Measurements from ENCODE around the gene IMPA2. TPM values are rescaled to one million over a fixed set of nuclear protein-coding genes. Genes with fewer than 3 reads are reported as not detected.

IMPA2 gene
- total RNA-seq, 1 donor from 2014 or later, result 54.2 TPM

DNA sequence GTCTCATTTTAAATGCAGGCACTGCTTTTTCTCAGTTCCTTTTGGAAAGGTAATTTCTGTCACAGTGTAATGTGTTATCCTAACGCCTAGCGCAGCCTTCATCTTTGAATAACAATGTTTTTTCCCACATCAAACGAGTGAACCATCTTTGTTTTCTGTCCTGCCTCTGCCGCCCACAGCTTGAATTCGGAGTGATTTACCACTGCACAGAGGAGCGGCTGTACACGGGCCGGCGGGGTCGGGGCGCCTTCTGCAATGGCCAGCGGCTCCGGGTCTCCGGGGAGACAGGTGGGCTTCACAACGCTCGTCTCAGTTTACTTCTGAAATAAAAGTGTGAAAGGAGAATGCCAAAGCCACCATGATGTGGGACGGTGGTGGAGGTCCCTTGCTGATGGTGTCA lies 32.8 kb downstream of the IMPA2 start:
- no peaks in the 10 kb centered on the region for H3K27me3 ChIP-seq (ENCODE audit: low read depth)
- no peaks in the 10 kb centered on the region for H3K9me3 ChIP-seq
- ATAC-seq (no peak), DNase-seq (peak; percentile 34)
- H3K4me3 ChIP-seq, result no peak overlapping the region
- peaks cover 63% of the 10 kb centered on the region for H3K4me1 ChIP-seq
- TF ChIP-seq, protein P1, sequence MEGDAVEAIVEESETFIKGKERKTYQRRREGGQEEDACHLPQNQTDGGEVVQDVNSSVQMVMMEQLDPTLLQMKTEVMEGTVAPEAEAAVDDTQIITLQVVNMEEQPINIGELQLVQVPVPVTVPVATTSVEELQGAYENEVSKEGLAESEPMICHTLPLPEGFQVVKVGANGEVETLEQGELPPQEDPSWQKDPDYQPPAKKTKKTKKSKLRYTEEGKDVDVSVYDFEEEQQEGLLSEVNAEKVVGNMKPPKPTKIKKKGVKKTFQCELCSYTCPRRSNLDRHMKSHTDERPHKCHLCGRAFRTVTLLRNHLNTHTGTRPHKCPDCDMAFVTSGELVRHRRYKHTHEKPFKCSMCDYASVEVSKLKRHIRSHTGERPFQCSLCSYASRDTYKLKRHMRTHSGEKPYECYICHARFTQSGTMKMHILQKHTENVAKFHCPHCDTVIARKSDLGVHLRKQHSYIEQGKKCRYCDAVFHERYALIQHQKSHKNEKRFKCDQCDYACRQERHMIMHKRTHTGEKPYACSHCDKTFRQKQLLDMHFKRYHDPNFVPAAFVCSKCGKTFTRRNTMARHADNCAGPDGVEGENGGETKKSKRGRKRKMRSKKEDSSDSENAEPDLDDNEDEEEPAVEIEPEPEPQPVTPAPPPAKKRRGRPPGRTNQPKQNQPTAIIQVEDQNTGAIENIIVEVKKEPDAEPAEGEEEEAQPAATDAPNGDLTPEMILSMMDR (IDR thresholded peaks at IDR 0.05), result no peak
- H3K27ac ChIP-seq, result peak overlapping the region; percentile 72
- intact Hi-C loops (cut with DNase I), result no loop called here
- peaks cover 35% of the 10 kb centered on the region for H3K36me3 ChIP-seq

DNA sequence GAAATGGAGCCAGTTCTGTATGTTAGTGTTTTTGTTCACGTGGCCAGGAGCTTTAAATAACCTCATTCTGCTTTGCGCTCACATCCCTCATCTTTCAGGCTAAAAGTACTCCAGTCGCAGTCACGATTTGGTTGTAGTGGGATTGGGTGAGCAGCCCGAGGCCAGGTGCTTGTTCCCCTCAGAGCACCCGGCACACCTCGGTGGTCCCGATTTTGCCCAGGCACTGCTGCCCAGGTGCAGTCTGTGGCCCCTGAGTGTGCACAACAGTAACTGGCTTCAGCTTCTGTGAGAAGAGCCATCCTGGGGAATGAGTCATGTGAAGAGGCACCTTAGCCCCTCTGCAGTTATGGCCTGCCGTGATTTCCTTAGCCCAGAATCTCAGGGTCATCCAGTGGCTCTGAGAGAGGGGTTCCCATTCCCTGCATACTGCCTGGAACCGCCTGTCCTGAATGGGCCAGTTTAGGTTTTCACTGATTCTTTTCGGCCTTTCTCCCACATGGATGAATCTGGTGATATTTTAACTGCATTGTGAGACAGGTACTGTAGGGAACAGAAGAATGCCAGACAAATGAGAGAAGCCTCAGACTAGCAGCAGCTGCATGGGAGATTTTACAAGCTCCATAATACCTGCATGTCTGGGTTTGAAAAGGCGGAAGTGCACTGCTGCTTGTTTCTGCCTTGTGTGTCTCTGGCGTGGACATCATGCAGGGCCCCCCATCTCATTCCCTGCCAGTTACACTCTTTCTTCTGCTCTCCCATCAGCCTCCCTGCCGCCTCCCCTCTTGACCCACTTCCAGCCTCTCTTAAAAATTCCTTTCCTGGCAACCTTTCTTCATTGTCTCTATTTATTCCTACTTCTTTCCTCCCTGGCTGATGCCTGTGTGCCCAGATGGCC lies 33.5 kb downstream of the IMPA2 start:
- H3K9me3 ChIP-seq, result no peaks in the 10 kb centered on the region
- no peak for ATAC-seq
- H3K4me1 ChIP-seq, result peaks cover 63% of the 10 kb centered on the region
- intact Hi-C loops (cut with DNase I), result no loop called here
- DNase-seq, result peak; percentile 32
- peaks cover 35% of the 10 kb centered on the region for H3K36me3 ChIP-seq
- TF ChIP-seq, protein P1 (IDR thresholded peaks at IDR 0.05), result no peak
- H3K27ac ChIP-seq, result peak overlapping the region; percentile 72
- no peaks in the 10 kb centered on the region for H3K27me3 ChIP-seq (ENCODE audit: low read depth)
- H3K4me3 ChIP-seq, result no peak overlapping the region

DNA sequence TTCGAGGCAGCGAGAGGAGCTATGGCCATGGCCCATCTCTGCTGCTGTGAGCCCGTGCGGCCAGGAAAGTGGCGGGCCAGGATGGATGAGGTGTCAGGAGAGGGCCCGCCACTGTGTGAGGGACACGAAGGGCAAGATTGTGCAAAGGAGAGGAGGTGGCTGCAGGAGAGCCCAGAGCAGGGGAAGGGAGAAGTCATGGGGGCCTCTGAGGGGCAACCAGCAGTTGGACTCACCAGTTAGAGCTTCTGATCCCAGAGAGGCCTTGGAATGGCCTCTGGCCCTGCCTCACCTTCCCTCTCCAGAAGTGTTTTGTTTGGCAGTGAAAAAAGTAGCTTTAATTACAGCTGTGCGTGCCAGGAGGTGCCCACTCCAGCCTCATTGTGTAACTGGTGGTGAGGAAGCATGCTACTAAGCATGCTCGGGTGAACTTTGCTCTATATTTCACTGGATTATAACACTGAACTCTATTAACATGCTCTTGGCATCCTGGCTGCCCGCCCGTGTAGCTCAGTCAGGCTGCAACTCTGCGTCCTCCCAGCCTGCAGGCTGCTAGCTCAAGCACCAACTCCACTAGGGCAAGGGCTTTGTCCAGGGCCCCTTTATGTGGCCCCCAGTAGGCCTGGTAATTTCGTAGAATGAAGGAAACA lies 34.2 kb downstream of the IMPA2 start:
- DNase-seq (peak; percentile 87), ATAC-seq (peak; percentile 81 to 84)
- Histone ChIP-seq H3K36me3 (peaks cover 35% of the 10 kb centered on the region), H3K4me3 (no peak overlapping the region), H3K27ac (peak overlapping the region; percentile 72), H3K27me3 (ENCODE audit: low read depth) (no peaks in the 10 kb centered on the region), H3K9me3 (no peaks in the 10 kb centered on the region), H3K4me1 (peaks cover 59% of the 10 kb centered on the region)
- TF ChIP-seq, protein P1 (IDR thresholded peaks at IDR 0.05), result no peak
- intact Hi-C loops (cut with DNase I), result no loop called here

DNA sequence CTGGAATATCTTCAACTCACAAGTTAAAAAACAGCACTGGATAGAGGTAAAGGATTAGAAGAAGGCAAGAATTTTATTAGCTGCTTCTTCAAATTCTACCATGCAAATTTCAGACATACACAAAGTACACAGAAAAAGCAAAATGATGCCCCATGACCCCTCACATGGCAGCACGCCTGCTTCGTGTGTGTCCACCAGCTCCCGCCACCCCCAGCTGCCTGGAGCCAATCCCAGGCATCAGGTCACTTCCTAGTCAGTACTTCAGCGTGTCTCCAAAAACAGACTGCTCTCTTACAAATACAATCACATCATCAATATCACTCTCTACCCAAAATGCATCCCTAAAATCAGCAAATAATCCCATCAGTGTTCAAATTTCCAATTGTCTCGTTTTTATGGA lies 35.8 kb downstream of the IMPA2 start:
- H3K27me3 ChIP-seq (ENCODE audit: low read depth), result no peaks in the 10 kb centered on the region
- H3K4me3 ChIP-seq, result no peak overlapping the region
- ATAC-seq (no peak), DNase-seq (no peak)
- H3K9me3 ChIP-seq, result no peaks in the 10 kb centered on the region
- intact Hi-C loops (cut with DNase I), result no loop called here
- H3K36me3 ChIP-seq, result peaks cover 32% of the 10 kb centered on the region
- TF ChIP-seq, protein P1 (IDR thresholded peaks at IDR 0.05), result no peak
- peaks cover 54% of the 10 kb centered on the region for H3K4me1 ChIP-seq
- H3K27ac ChIP-seq, result no peak overlapping the region

DNA sequence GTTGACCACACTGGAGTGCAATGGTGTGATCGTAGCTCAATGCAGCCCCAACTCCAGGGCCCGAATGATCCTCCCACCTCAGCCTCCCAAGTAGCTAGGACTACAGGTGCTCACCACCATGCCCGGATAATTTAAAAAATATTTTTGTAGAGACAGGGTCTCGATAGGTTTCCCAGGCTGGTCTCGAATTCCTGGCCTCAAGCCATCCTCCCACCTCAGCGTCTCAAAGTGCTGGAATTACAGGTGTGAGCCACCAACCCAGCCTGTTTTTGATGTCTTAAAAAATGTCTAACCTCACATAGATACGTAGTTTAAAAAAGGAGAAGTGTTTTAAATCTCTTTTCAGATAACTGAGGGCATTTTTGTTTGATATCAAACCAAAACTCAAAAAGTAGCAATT lies 37.6 kb downstream of the IMPA2 start:
- H3K27ac ChIP-seq, result no peak overlapping the region
- peaks cover 32% of the 10 kb centered on the region for H3K36me3 ChIP-seq
- H3K27me3 ChIP-seq (ENCODE audit: low read depth), result no peaks in the 10 kb centered on the region
- peaks cover 39% of the 10 kb centered on the region for H3K4me1 ChIP-seq
- TF ChIP-seq, protein P1 (IDR thresholded peaks at IDR 0.05), result no peak
- H3K4me3 ChIP-seq, result no peak overlapping the region
- ATAC-seq, result no peak
- intact Hi-C loops (cut with DNase I), result no loop called here
- no peaks in the 10 kb centered on the region for H3K9me3 ChIP-seq
- DNase-seq, result no peak
